Neural cell (in vitro differentiated cells): ENCODE measurements around the gene MXD3. TPM values are rescaled to one million over a fixed set of nuclear protein-coding genes. Genes with fewer than 3 reads are reported as not detected.

Experiments used
- H2AFZ ChIP-seq: fragments of 200-600, 300-800 bp; sonication (generic), shearing (Covaris generic); 2 replicates; pipeline ENCODE4 v1.6.0; 2014; ENCODE audit warnings: low read depth, mild to moderate bottlenecking, antibody characterized with exemption, low read length, moderate library complexity
- H3F3A ChIP-seq: fragments of 200-600 bp; shearing (Covaris generic); 2 replicates; pipeline ENCODE4 v1.6.1; 2016; ENCODE audit warnings: mild to moderate bottlenecking, moderate library complexity, mixed read lengths, antibody characterized with exemption, low read length; ENCODE audit not compliant: insufficient read depth, poor library complexity, severe bottlenecking
- H3K27ac ChIP-seq: fragments of 200-600, 300-800 bp; sonication (generic), shearing (Covaris generic); 2 replicates; pipeline ENCODE4 v1.5.1; 2014; ENCODE audit warnings: mild to moderate bottlenecking, low read length, moderate library complexity
- H3K27me3 ChIP-seq: fragments of 300-800, 200-600 bp; sonication (generic), shearing (Covaris generic); 2 replicates; pipeline ENCODE4 v1.6.0; 2014; ENCODE audit warnings: mild to moderate bottlenecking, low read depth, low read length, moderate library complexity; ENCODE audit not compliant: insufficient read depth
- H3K36me3 ChIP-seq: fragments of 300-800, 200-600 bp; sonication (generic), shearing (Covaris generic); 2 replicates; pipeline ENCODE4 v1.5.1; 2014; ENCODE audit warnings: mild to moderate bottlenecking, antibody characterized with exemption, low read length, moderate library complexity; ENCODE audit not compliant: insufficient read depth
- H3K4me2 ChIP-seq: fragments of 300-800, 200-600 bp; sonication (generic), shearing (Covaris generic); 2 replicates; pipeline ENCODE4 v1.6.0; 2014; ENCODE audit warnings: mild to moderate bottlenecking, low read length
- H3K4me3 ChIP-seq: fragments of 300-800, 200-600 bp; sonication (generic), shearing (Covaris generic); 2 replicates; pipeline ENCODE4 v1.5.1; 2014; ENCODE audit warnings: mild to moderate bottlenecking, low read length, moderate library complexity
- H3K79me2 ChIP-seq: fragments of 200-600 bp; shearing (Covaris generic); replicated peaks from 2 replicates; pipeline ENCODE4 v1.6.0; 2014; ENCODE audit warnings: mild to moderate bottlenecking, low read length, moderate library complexity; ENCODE audit not compliant: insufficient read depth
- H3K9ac ChIP-seq: fragments of 300-800, 200-600 bp; sonication (generic), shearing (Covaris generic); 2 replicates; pipeline ENCODE4 v1.6.1; 2016; ENCODE audit warnings: mild to moderate bottlenecking, low read length, mixed read lengths
- H3K9me2 ChIP-seq: fragments of 200-600 bp; shearing (Covaris generic); 2 replicates; pipeline ENCODE4 v1.6.1; 2016; ENCODE audit warnings: mild to moderate bottlenecking, low read length, mixed read lengths; ENCODE audit not compliant: insufficient read depth
- H3K9me3 ChIP-seq: fragments of 200-600, 300-800 bp; sonication (generic), shearing (Covaris generic); 2 replicates; pipeline ENCODE4 v1.6.1; 2016; ENCODE audit warnings: mild to moderate bottlenecking, mixed run types, low read length, moderate library complexity, mixed read lengths
- H4K20me1 ChIP-seq: fragments of 200-600 bp; shearing (Covaris generic); 2 replicates; pipeline ENCODE4 v1.6.1; 2016; ENCODE audit warnings: mild to moderate bottlenecking, mixed run types; ENCODE audit not compliant: insufficient read depth
- CTCF ChIP-seq: fragments of 450-650 bp; IDR thresholded peaks from 2 replicates; pipeline ENCODE4 v1.5.1; 2014; ENCODE audit warnings: antibody characterized with exemption, mild to moderate bottlenecking, moderate library complexity; ENCODE audit not compliant: poor library complexity, severe bottlenecking
- EP300 ChIP-seq: fragments of 450-650 bp; conservative IDR thresholded peaks from 2 replicates; pipeline ENCODE4 v1.6.1; 2014; ENCODE audit warnings: antibody characterized with exemption, mild to moderate bottlenecking, moderate library complexity; ENCODE audit not compliant: poor library complexity, severe bottlenecking
- EZH2 ChIP-seq: fragments of 200-600, 300-800 bp; shearing (Covaris generic), sonication (generic); IDR thresholded peaks from 2 replicates; pipeline ENCODE4 v1.6.1; 2014; ENCODE audit warnings: antibody characterized with exemption, low read length, borderline replicate concordance, mild to moderate bottlenecking; ENCODE audit not compliant: insufficient read depth, poor library complexity, severe bottlenecking
- MXI1 ChIP-seq: fragments of 450-650 bp; conservative IDR thresholded peaks from 2 replicates; pipeline ENCODE4 v1.6.1; 2014; ENCODE audit warnings: antibody characterized with exemption, mild to moderate bottlenecking; ENCODE audit not compliant: poor library complexity, severe bottlenecking
- POLR2AphosphoS5 ChIP-seq: IDR thresholded peaks from 2 replicates; pipeline ENCODE4 v1.6.1; 2012
- RAD21 ChIP-seq: fragments of 450-650 bp; conservative IDR thresholded peaks from 2 replicates; pipeline ENCODE4 v1.6.1; 2014; ENCODE audit warnings: antibody characterized with exemption, mild to moderate bottlenecking, moderate library complexity
- REST ChIP-seq: IDR thresholded peaks from 2 replicates; pipeline ENCODE4 v1.6.1; 2012; ENCODE audit warnings: borderline replicate concordance
- SMC3 ChIP-seq: fragments of 450-650 bp; conservative IDR thresholded peaks from 2 replicates; pipeline ENCODE4 v1.6.1; 2014; ENCODE audit warnings: antibody characterized with exemption, mild to moderate bottlenecking, moderate library complexity; ENCODE audit not compliant: poor library complexity
- TAF1 ChIP-seq: IDR thresholded peaks from 2 replicates; pipeline ENCODE4 v1.6.1; 2012; ENCODE audit warnings: low read depth
- polyA plus RNA-seq: library from polyadenylated mRNA; depleted of rRNA; stranded (reverse); fragments of >200 nt; gene quantifications from 2 replicates; pipeline ENCODE4 v1.2.3, GENCODE V29; 2014

The MXD3 gene
- polyA plus RNA-seq, 1 donor from 2014 or later, result 9.3 TPM

GRCh38 chr5:177308740-177309139 is 3.0 kb downstream of the MXD3 start:
- H2AFZ ChIP-seq, result no peak overlapping the region
- no peak overlapping the region for H3K4me3 ChIP-seq
- peaks cover 13% of the 10 kb centered on the region for H3K79me2 ChIP-seq
- no peaks in the 10 kb centered on the region for H3K36me3 ChIP-seq
- no peak overlapping the region for H3K27ac ChIP-seq
- no peak overlapping the region for H3K4me2 ChIP-seq
- TF ChIP-seq SMC3 (no peak), EP300 (no peak), EZH2 (no peak)
- no peaks in the 10 kb centered on the region for H3K9me3 ChIP-seq
- no peaks in the 10 kb centered on the region for H3K27me3 ChIP-seq
- no peaks in the 10 kb centered on the region for H3K9me2 ChIP-seq
- no peak overlapping the region for H3K9ac ChIP-seq
- no peaks in the 10 kb centered on the region for H3F3A ChIP-seq
- H4K20me1 ChIP-seq, result no peaks in the 10 kb centered on the region

- Histone ChIP-seq H3K9me2 (no peaks in the 10 kb centered on the region), H3K36me3 (no peaks in the 10 kb centered on the region), H4K20me1 (no peaks in the 10 kb centered on the region), H3K79me2 (peaks cover 14% of the 10 kb centered on the region), H3F3A (no peaks in the 10 kb centered on the region), H3K9me3 (no peaks in the 10 kb centered on the region), H3K27me3 (no peaks in the 10 kb centered on the region), H3K4me3 (no peak overlapping the region), H3K4me2 (no peak overlapping the region), H3K9ac (no peak overlapping the region), H2AFZ (no peak overlapping the region), H3K27ac (no peak overlapping the region)
- TF ChIP-seq POLR2AphosphoS5, result no peak
- no peak for TF ChIP-seq SMC3
- no peak for TF ChIP-seq TAF1
- no peak for TF ChIP-seq EP300
- no peak for TF ChIP-seq REST
- TF ChIP-seq CTCF, result no peak
- TF ChIP-seq RAD21, result no peak
- TF ChIP-seq EZH2, result no peak
- no peak for TF ChIP-seq MXI1
Measured at GRCh38 chr5:177307544-177308363, 3.9 kb downstream of the MXD3 start.
